OCI-LY1 (cell line): ENCODE results near the gene PIEZO1.

ENCODE experiments used
- H2AFZ ChIP-seq: fragments of 200-600 bp; sonication (generic), shearing (Covaris generic); 2 replicates; pipeline ENCODE4 v1.6.0; 2014; ENCODE audit warnings: antibody characterized with exemption, mild to moderate bottlenecking, low read length
- H3F3A ChIP-seq: fragments of 200-600 bp; sonication (generic), shearing (Covaris generic); 2 replicates; pipeline ENCODE4 v1.6.0; 2014; ENCODE audit warnings: mild to moderate bottlenecking, antibody characterized with exemption, low read length, moderate library complexity; ENCODE audit not compliant: insufficient read depth
- H3K27ac ChIP-seq: fragments of 200-600 bp; sonication (generic); 2 replicates; pipeline ENCODE4 v1.5.1; 2014; ENCODE audit warnings: low read length, mixed run types, mild to moderate bottlenecking, low read depth; ENCODE audit not compliant: poor library complexity, severe bottlenecking
- H3K27me3 ChIP-seq: fragments of 200-600 bp; sonication (generic); 2 replicates; pipeline ENCODE4 v1.6.0; 2014; ENCODE audit warnings: antibody characterized with exemption, mild to moderate bottlenecking, low read length, moderate library complexity; ENCODE audit not compliant: insufficient read depth
- H3K36me3 ChIP-seq: fragments of 200-600 bp; sonication (generic); 2 replicates; pipeline ENCODE4 v1.6.1; 2014; ENCODE audit warnings: mild to moderate bottlenecking, antibody characterized with exemption, low read length, moderate library complexity, mixed read lengths; ENCODE audit not compliant: insufficient read depth
- H3K4me1 ChIP-seq: fragments of 200-600 bp; sonication (generic); 2 replicates; pipeline ENCODE4 v1.5.1; 2014; ENCODE audit warnings: mild to moderate bottlenecking, low read length, moderate library complexity; ENCODE audit not compliant: insufficient read depth, severe bottlenecking
- H3K4me2 ChIP-seq: fragments of 200-600 bp; sonication (generic), shearing (Covaris generic); 2 replicates; pipeline ENCODE4 v1.6.1; 2014; ENCODE audit warnings: low read length
- H3K4me3 ChIP-seq: fragments of 200-600 bp; sonication (generic); 2 replicates; pipeline ENCODE4 v1.5.1; 2014; ENCODE audit warnings: low read length, low read depth, mild to moderate bottlenecking, mixed read lengths; ENCODE audit not compliant: poor library complexity, severe bottlenecking
- H3K79me2 ChIP-seq: fragments of 200-600 bp; shearing (Covaris generic); 2 replicates; pipeline ENCODE4 v1.6.1; 2016; ENCODE audit warnings: mixed run types, low read length, mixed read lengths; ENCODE audit not compliant: insufficient read depth
- H3K9ac ChIP-seq: fragments of 200-600 bp; sonication (generic), shearing (Covaris generic); 2 replicates; pipeline ENCODE4 v1.6.1; 2014; ENCODE audit warnings: mild to moderate bottlenecking, low read length, mixed read lengths
- H3K9me2 ChIP-seq: fragments of 200-600 bp; sonication (generic), shearing (Covaris generic); 2 replicates; pipeline ENCODE4 v1.6.1; 2014; ENCODE audit warnings: low read depth, mild to moderate bottlenecking, low read length, mixed read lengths
- H3K9me3 ChIP-seq: fragments of 200-600 bp; shearing (Covaris generic); 2 replicates; pipeline ENCODE4 v1.6.1; 2014; ENCODE audit warnings: low read length, mixed read lengths
- H4K20me1 ChIP-seq: fragments of 200-600 bp; sonication (generic), shearing (Covaris generic); 2 replicates; pipeline ENCODE4 v1.6.0; 2016; ENCODE audit warnings: mild to moderate bottlenecking, low read length; ENCODE audit not compliant: insufficient read depth
- CTCF ChIP-seq: fragments of 200-600 bp; sonication (generic), shearing (Covaris generic); IDR thresholded peaks from 2 replicates; pipeline ENCODE4 v1.5.1; 2017; ENCODE audit warnings: mild to moderate bottlenecking, antibody characterized with exemption, low read length, moderate library complexity, mixed read lengths
- EZH2 ChIP-seq: fragments of 200-600 bp; sonication (generic), shearing (Covaris generic); IDR thresholded peaks from 2 replicates; pipeline ENCODE4 v1.8.0; 2017; ENCODE audit warnings: borderline replicate concordance, mixed run types, mild to moderate bottlenecking, antibody characterized with exemption, low read length, moderate library complexity, mixed read lengths

Gene PIEZO1

GRCh38 chr16:88816736-88817535 lies 31.9 kb upstream of the PIEZO1 start:
- Histone ChIP-seq H3K36me3 (no peaks in the 10 kb centered on the region; the same call in 1 of the 2 replicates), H3K27ac (no peak overlapping the region), H3F3A (no peaks in the 10 kb centered on the region), H3K9ac (no peak overlapping the region), H4K20me1 (no peaks in the 10 kb centered on the region), H3K4me2 (no peak overlapping the region), H3K79me2 (no peaks in the 10 kb centered on the region), H3K4me3 (no peak overlapping the region), H3K9me2 (no peaks in the 10 kb centered on the region), H3K9me3 (0 out of 2 replicates have a peak, but pooled peaks cover 6% of the 10 kb centered on the region), H3K4me1 (peaks cover 3% of the 10 kb centered on the region), H2AFZ (no peak overlapping the region), H3K27me3 (peaks cover 7% of the 10 kb centered on the region; the same call in 1 of the 2 replicates)
- no peak for TF ChIP-seq CTCF
- no peak for TF ChIP-seq EZH2

DNA sequence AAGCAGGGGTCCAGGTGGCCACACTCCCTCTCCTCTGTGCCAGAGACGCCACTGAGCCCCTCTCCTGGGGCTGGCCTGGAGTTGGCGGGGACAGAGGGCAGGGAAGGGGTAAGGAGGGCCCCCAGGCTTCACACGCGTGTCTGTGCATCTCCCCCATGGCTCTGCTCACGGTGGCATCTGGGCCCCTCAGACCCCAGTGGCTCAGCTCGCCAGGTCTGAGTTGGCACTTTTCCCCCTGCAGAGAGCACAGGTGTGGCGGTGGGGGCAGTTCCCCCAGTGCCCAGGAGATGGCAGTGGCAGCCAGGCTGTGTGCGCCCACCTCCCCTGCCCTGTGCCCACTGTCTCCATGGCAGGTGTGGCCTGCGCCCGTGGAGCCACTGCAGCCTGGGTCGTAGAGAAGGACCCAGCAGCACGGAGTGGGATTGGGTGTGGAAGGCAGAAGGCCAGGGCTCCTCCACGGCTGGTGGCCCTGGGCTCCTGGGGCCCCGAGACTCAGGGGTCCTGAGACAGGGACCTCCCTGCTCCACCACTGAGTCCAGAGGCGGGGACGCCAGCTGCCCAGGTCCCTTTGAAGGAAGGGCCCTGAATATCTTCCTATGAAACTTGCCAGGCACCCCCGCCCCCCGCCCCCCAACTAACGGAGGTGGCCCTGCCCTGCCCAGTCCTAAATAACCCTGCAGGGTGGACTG lies 31.0 kb upstream of the PIEZO1 start:
- H2AFZ ChIP-seq, result no peak overlapping the region
- no peaks in the 10 kb centered on the region for H3K79me2 ChIP-seq
- no peaks in the 10 kb centered on the region for H4K20me1 ChIP-seq
- H3K27me3 ChIP-seq, result peaks cover 7% of the 10 kb centered on the region; the same call in 1 of the 2 replicates
- no peaks in the 10 kb centered on the region; the same call in 1 of the 2 replicates for H3K36me3 ChIP-seq
- H3K27ac ChIP-seq, result no peak overlapping the region
- TF ChIP-seq CTCF (peak; percentile 93), EZH2 (no peak)
- peaks cover 4% of the 10 kb centered on the region for H3K4me1 ChIP-seq
- H3K9ac ChIP-seq, result no peak overlapping the region
- no peaks in the 10 kb centered on the region for H3K9me2 ChIP-seq
- no peak overlapping the region for H3K4me3 ChIP-seq
- H3K4me2 ChIP-seq, result no peak overlapping the region
- H3F3A ChIP-seq, result no peaks in the 10 kb centered on the region
- H3K9me3 ChIP-seq, result 0 out of 2 replicates have a peak, but pooled peaks cover 6% of the 10 kb centered on the region

DNA sequence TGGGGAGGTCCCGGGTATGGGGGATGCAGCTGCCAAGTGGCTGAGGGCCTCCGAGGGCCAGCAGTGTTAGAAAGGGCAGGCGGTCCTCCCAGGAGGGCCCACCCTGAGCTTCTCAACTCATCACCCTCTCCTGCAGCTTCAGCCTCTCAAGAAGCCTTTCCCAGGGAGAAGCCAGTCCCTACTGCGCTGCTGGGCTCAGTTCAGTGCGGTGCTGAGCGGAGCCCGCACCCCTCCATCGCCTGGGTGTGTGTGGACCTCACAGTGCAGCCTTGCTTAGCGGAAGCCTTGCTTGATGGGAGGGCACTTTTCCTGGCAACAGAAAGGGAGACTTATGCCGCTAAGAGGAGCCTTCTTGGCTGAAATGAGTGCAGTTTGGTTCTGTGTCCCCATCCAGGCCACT lies 30.2 kb upstream of the PIEZO1 start:
- no peak for TF ChIP-seq CTCF
- no peak for TF ChIP-seq EZH2

More for the DNA sequence above, 30.2 kb upstream of the PIEZO1 start:
- Histone ChIP-seq H3K4me3 (no peak overlapping the region), H3K9me2 (no peaks in the 10 kb centered on the region), H3K9me3 (0 out of 2 replicates have a peak, but pooled peaks cover 6% of the 10 kb centered on the region), H3K9ac (no peak overlapping the region), H3K4me1 (peaks cover 12% of the 10 kb centered on the region), H4K20me1 (no peaks in the 10 kb centered on the region), H3K79me2 (no peaks in the 10 kb centered on the region), H3K36me3 (peaks cover 2% of the 10 kb centered on the region), H3K4me2 (no peak overlapping the region), H3K27me3 (peaks cover 7% of the 10 kb centered on the region; the same call in 1 of the 2 replicates), H3F3A (no peaks in the 10 kb centered on the region), H3K27ac (no peak overlapping the region), H2AFZ (no peak overlapping the region)
